ENCODE results near the gene REX1BD.
"Not testable (repeated sequence)": the region's sequence is repeated elsewhere in the genome, so short reads cannot be mapped to it uniquely, and the experiment has no call there.

The REX1BD gene

GRCh38 chr19:18577365-18577914, 11.2 kb upstream of the REX1BD start:
- DNase-seq = no peak

- no peak for DNase-seq
Measured at GRCh38 chr19:18580311-18580710, 8.3 kb upstream of the REX1BD start.

- peak; percentile 59 to 72 (median 72) for DNase-seq
Measured at GRCh38 chr19:18586306-18586705, 2.3 kb upstream of the REX1BD start.

- no peak for DNase-seq
Measured at GRCh38 chr19:18587561-18587960, 1.0 kb upstream of the REX1BD start.

GRCh38 chr19:18587962-18588610, 512 bp upstream of the REX1BD start:
- peak in 1 of 3 donors; percentile 36 for DNase-seq

GRCh38 chr19:18589380-18590272, 1.0 kb downstream of the REX1BD start:
- DNase-seq = peak; percentile 67 to 85 (median 72)

GRCh38 chr19:18590273-18591272, 2.0 kb downstream of the REX1BD start:
- DNase-seq = peak; percentile 46 to 59 (median 54)

GRCh38 chr19:18591735-18592385, 3.3 kb downstream of the REX1BD start:
- no peak for DNase-seq

GRCh38 chr19:18592732-18593131, 4.1 kb downstream of the REX1BD start:
- not testable (repeated sequence) for DNase-seq

- DNase-seq = no peak
Measured at GRCh38 chr19:18593367-18594095, 4.9 kb downstream of the REX1BD start.

GRCh38 chr19:18594096-18594823, 5.7 kb downstream of the REX1BD start:
- peak; percentile 79 to 93 (median 85) for DNase-seq

- no peak for DNase-seq
Measured at GRCh38 chr19:18594824-18595373, 6.3 kb downstream of the REX1BD start.

GRCh38 chr19:18595475-18595874, 6.9 kb downstream of the REX1BD start:
- no peak for DNase-seq

- peak; percentile 77 to 85 (median 77) for DNase-seq
Measured at GRCh38 chr19:18596752-18597157, 8.2 kb downstream of the REX1BD start.

GRCh38 chr19:18597809-18598660, 9.4 kb downstream of the REX1BD start:
- DNase-seq = no peak

- no peak for DNase-seq
Measured at GRCh38 chr19:18599485-18599884, 10.9 kb downstream of the REX1BD start.

- not testable (repeated sequence) for DNase-seq
Measured at GRCh38 chr19:18600692-18601397, 12.2 kb downstream of the REX1BD start.

- DNase-seq = no peak
Measured at GRCh38 chr19:18601875-18602274, 13.3 kb downstream of the REX1BD start.
